MG63 (cell line): ENCODE measurements around the gene GADL1. TPM values are rescaled to one million over a fixed set of nuclear protein-coding genes. Genes with fewer than 3 reads are reported as not detected.

Source experiments
- DNase-seq: peaks from one replicate; pipeline ENCODE4 v3.0.0-alpha.2; 2020
- H3K27me3 ChIP-seq: fragments of 250-450 bp; sonication (Bioruptor Pico); 2 replicates; pipeline ENCODE4 v1.5.1; 2020; ENCODE audit warnings: mild to moderate bottlenecking, moderate library complexity
- H3K36me3 ChIP-seq: fragments of 250-450 bp; sonication (Bioruptor Pico); 2 replicates; pipeline ENCODE4 v1.5.1; 2020; ENCODE audit warnings: mild to moderate bottlenecking, moderate library complexity
- H3K4me3 ChIP-seq: fragments of 250-450 bp; sonication (Bioruptor Pico); 2 replicates; pipeline ENCODE4 v1.5.1; 2020; ENCODE audit warnings: mild to moderate bottlenecking, moderate library complexity
- H3K9me3 ChIP-seq: fragments of 250-450 bp; sonication (Bioruptor Pico); 2 replicates; pipeline ENCODE4 v1.5.1; 2020; ENCODE audit warnings: mild to moderate bottlenecking, moderate library complexity
- total RNA-seq: library from RNA; depleted of rRNA; stranded (reverse); fragments of >200 nt; shearing (Covaris generic); gene quantifications from 2 replicates; pipeline ENCODE4 v1.2.3, GENCODE V29; 2014; ENCODE audit warnings: low replicate concordance

The GADL1 gene
- total RNA-seq, 1 experiment from 2014 or later: not detected

DNA sequence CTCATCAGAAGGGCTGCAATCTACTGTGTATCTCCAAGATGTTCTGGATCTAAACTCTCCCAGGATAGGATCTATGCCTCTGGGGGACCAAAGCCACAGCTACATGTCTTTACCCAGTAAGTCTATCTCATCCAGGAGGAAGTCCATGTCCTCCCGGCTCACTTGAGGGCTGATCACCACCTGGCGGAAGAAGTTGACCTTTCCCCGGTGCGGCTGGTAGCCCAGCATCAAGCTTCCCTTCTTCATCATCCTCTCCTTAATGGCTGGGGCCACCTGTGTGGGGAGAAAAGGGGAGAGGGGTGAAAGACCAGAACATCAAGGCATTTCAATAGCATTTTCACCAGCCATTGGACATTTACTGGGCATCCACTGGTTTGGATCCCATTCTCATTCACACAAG, 166.3 kb downstream of the GADL1 start:
- H3K36me3 ChIP-seq: no peaks in the 10 kb centered on the region
- no peaks in the 10 kb centered on the region for H3K27me3 ChIP-seq
- no peak overlapping the region for H3K4me3 ChIP-seq
- DNase-seq: no peak
- H3K9me3 ChIP-seq: no peaks in the 10 kb centered on the region

GRCh38 chr3:30724863-30725262, 169.6 kb downstream of the GADL1 start:
- no peak overlapping the region for H3K4me3 ChIP-seq
- no peaks in the 10 kb centered on the region for H3K27me3 ChIP-seq
- DNase-seq: no peak
- no peaks in the 10 kb centered on the region for H3K9me3 ChIP-seq
- H3K36me3 ChIP-seq: no peaks in the 10 kb centered on the region

DNA sequence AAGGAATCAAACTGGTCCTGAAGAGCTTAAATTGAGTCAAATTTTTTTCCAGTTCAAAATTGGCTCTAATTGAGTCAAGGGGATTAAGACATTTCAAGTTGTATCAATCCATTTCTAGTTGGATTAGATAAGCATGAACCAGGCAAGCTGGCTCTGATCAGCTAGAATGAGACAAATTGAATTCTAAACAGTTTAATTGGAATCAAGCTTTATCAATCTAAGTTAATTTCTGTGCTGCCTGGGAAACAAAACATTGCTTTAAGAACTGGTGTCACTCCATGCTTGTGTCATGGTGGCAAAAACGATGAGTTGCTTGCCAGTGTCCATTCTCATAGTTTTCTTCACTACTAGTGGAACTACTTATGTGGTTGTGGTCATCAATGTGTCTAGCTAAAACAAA, 171.2 kb downstream of the GADL1 start:
- DNase-seq: no peak
- Histone ChIP-seq H3K4me3 (no peak overlapping the region), H3K27me3 (no peaks in the 10 kb centered on the region), H3K9me3 (no peaks in the 10 kb centered on the region), H3K36me3 (no peaks in the 10 kb centered on the region)

DNA sequence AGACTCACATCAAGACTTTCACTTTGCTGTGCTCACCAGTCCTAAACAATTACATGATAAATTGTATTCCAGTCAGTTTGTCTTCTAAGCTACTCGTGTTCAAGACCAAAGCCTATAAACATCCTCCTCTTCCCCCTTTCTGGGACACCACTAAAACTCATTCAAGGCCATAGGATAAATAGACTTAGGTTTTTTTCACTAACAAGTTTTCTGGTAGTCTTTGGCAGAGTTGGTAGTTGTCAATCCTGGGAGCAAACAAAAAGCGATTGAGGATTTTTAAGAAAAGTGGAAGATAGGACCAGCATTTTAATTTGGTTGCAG, 173.2 kb downstream of the GADL1 start:
- no peaks in the 10 kb centered on the region for H3K36me3 ChIP-seq

GRCh38 chr3:30720586-30721313, 173.7 kb downstream of the GADL1 start:
- no peak overlapping the region for H3K4me3 ChIP-seq
- H3K27me3 ChIP-seq: no peaks in the 10 kb centered on the region
- H3K9me3 ChIP-seq: no peaks in the 10 kb centered on the region
- H3K36me3 ChIP-seq: no peaks in the 10 kb centered on the region
- peak; percentile 15 for DNase-seq

More for the DNA sequence above, 173.2 kb downstream of the GADL1 start:
- no peaks in the 10 kb centered on the region for H3K9me3 ChIP-seq
- no peak for DNase-seq
- no peak overlapping the region for H3K4me3 ChIP-seq
- H3K27me3 ChIP-seq: no peaks in the 10 kb centered on the region

GRCh38 chr3:30719536-30719935, 174.9 kb downstream of the GADL1 start:
- Histone ChIP-seq H3K27me3 (no peaks in the 10 kb centered on the region), H3K36me3 (no peaks in the 10 kb centered on the region), H3K4me3 (no peak overlapping the region), H3K9me3 (no peaks in the 10 kb centered on the region)
- DNase-seq: no peak

- H3K9me3 ChIP-seq: no peaks in the 10 kb centered on the region
- H3K36me3 ChIP-seq: no peaks in the 10 kb centered on the region
- no peaks in the 10 kb centered on the region for H3K27me3 ChIP-seq
- DNase-seq: no peak
- no peak overlapping the region for H3K4me3 ChIP-seq
These were observed 180.5 kb downstream of the GADL1 start for GRCh38 chr3:30713885-30714503.

GRCh38 chr3:30712991-30713390, 181.5 kb downstream of the GADL1 start:
- H3K9me3 ChIP-seq: no peaks in the 10 kb centered on the region
- DNase-seq: no peak
- H3K27me3 ChIP-seq: no peaks in the 10 kb centered on the region
- H3K36me3 ChIP-seq: no peaks in the 10 kb centered on the region
- no peak overlapping the region for H3K4me3 ChIP-seq

- no peaks in the 10 kb centered on the region for H3K36me3 ChIP-seq
- no peak for DNase-seq
- no peaks in the 10 kb centered on the region for H3K27me3 ChIP-seq
- H3K4me3 ChIP-seq: no peak overlapping the region
- no peaks in the 10 kb centered on the region for H3K9me3 ChIP-seq
These were observed 182.6 kb downstream of the GADL1 start for GRCh38 chr3:30711867-30712266.

- Histone ChIP-seq H3K9me3 (no peaks in the 10 kb centered on the region), H3K36me3 (no peaks in the 10 kb centered on the region), H3K27me3 (no peaks in the 10 kb centered on the region), H3K4me3 (no peak overlapping the region)
- DNase-seq: no peak
These were observed 183.3 kb downstream of the GADL1 start for GRCh38 chr3:30711151-30711550.

DNA sequence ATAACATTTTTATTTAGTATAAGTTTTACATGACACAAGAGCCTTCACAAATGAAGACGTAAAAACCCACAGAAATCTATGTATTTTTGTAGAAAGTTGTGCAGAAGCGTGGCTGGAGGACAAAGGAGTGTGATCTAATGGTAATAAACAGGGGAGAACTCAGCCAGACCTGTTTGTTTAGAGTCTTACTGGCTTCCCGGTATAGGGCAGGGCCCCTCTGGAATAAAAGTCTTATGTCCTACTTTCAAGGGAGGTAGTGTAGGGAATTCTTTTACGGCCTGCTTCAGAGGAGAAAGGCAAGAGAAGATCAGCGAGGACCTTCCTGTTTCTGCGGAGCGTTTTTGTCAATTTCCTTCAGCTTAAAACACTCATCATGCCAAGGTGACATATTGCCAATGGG, 184.4 kb downstream of the GADL1 start:
- no peak for DNase-seq
- H3K4me3 ChIP-seq: no peak overlapping the region
- H3K27me3 ChIP-seq: no peaks in the 10 kb centered on the region
- no peaks in the 10 kb centered on the region for H3K9me3 ChIP-seq
- H3K36me3 ChIP-seq: no peaks in the 10 kb centered on the region

- no peaks in the 10 kb centered on the region for H3K9me3 ChIP-seq
- no peak for DNase-seq
- H3K27me3 ChIP-seq: no peaks in the 10 kb centered on the region
- H3K36me3 ChIP-seq: no peaks in the 10 kb centered on the region
- no peak overlapping the region for H3K4me3 ChIP-seq
These were observed 186.0 kb downstream of the GADL1 start for GRCh38 chr3:30708472-30708871.

DNA sequence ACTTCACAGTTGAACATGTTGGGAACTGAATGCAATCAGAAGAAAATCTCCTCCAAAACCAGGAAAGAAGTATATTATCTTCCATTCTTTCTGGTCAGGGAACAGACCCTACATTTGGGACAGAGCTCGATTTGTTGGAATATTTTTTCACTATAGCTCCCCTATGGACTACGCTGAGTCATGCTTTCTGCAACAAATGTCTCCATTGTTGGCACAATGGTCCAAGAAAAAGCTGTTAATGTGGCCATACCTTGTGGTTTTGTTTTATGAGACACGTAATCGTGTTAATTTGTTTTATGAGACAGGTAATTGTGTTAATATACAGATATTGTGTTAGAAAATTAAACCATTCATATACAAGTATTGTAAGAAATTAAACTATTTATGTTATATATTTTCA, 186.6 kb downstream of the GADL1 start:
- Histone ChIP-seq H3K27me3 (no peaks in the 10 kb centered on the region), H3K36me3 (no peaks in the 10 kb centered on the region), H3K9me3 (no peaks in the 10 kb centered on the region), H3K4me3 (no peak overlapping the region)
- DNase-seq: no peak

DNA sequence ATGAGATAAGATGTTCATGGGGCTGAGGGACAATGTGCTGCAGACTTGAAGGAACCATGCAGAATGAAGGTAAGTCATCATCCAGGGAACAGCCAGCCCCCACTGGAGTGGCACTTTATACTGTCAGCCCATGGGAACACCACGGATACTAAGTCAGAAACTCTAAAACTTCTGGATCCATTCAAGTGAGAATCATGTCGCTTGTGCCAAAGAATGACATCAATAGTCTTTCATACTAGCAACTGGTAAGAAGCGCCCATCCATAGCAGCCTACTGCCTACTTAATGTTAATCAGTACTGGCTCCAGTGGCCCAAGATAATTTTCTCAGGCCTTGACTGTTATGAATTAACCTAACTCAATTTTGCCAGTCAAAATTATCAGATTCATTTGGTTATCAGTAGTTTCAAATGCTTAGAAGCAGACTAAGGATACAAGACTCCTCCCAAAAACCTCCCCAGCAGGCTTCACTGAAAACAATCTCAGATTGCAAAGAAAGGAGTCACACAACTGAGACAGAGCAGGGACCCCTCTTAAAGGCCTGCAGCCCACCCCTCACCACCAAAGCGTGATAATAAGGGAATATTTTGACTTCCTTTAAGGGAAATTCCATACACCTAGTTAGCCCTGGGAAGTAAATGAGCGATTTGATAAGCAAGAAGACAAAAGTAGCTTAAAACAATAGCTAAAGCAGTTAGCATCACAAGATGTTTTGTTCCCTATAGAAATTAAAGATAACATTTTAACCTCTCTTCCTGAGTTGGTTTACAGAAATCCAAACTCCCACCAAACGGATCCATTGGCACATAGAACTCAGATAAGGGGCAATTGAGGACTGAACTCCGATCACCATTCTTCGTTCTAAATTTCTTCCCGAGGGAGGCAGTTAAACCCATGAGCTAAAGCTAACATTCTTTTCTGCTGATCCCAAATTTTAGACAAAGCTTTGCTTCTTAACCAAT, 189.2 kb downstream of the GADL1 start:
- no peak for DNase-seq
- Histone ChIP-seq H3K27me3 (no peaks in the 10 kb centered on the region), H3K9me3 (no peaks in the 10 kb centered on the region), H3K4me3 (no peak overlapping the region), H3K36me3 (no peaks in the 10 kb centered on the region)

- H3K9me3 ChIP-seq: no peaks in the 10 kb centered on the region
- H3K36me3 ChIP-seq: no peaks in the 10 kb centered on the region
- no peak for DNase-seq
- H3K27me3 ChIP-seq: no peaks in the 10 kb centered on the region
- H3K4me3 ChIP-seq: no peak overlapping the region
These were observed 191.5 kb downstream of the GADL1 start for GRCh38 chr3:30702828-30703397.

- no peaks in the 10 kb centered on the region for H3K36me3 ChIP-seq
- no peak overlapping the region for H3K4me3 ChIP-seq
- no peaks in the 10 kb centered on the region for H3K9me3 ChIP-seq
- no peaks in the 10 kb centered on the region for H3K27me3 ChIP-seq
- DNase-seq: no peak
These were observed 192.2 kb downstream of the GADL1 start for GRCh38 chr3:30702038-30702827.
